Breast epithelium (tissue), 3 donors: ENCODE measurements around the gene QRFP.

Experiments used
- POLR2AphosphoS5 ChIP-seq, 3 donors: sonication (generic); formaldehyde crosslinking; IDR thresholded peaks; one replicate each; pipeline ENCODE4 v1.6.1; 2017; ENCODE audit warnings: antibody characterized with exemption in 3 of 3
- TF ChIP-seq, protein P1 (sequence below), 3 donors: fragments of 450-650 bp; IDR thresholded peaks; one replicate each; pipeline ENCODE4 v1.5.1; 2016 to 2017; ENCODE audit warnings: antibody characterized with exemption in 3 of 3, mild to moderate bottlenecking in 3 of 3, moderate library complexity in 3 of 3

DNA sequence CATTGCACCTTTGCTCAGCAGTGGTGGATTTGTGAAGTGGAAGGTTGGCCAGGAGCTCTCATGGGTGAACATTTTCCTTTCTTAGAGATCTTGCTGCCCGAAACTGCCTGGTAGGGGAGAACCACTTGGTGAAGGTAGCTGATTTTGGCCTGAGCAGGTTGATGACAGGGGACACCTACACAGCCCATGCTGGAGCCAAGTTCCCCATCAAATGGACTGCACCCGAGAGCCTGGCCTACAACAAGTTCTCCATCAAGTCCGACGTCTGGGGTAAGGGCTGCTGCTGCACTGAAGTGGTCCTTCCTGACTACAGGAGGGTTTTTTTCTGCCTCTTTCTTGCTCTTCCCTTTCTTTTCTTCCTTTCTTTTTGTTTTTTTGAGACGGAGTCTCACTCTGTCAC, 21.8 kb downstream of the QRFP start:
- TF ChIP-seq, protein P1, sequence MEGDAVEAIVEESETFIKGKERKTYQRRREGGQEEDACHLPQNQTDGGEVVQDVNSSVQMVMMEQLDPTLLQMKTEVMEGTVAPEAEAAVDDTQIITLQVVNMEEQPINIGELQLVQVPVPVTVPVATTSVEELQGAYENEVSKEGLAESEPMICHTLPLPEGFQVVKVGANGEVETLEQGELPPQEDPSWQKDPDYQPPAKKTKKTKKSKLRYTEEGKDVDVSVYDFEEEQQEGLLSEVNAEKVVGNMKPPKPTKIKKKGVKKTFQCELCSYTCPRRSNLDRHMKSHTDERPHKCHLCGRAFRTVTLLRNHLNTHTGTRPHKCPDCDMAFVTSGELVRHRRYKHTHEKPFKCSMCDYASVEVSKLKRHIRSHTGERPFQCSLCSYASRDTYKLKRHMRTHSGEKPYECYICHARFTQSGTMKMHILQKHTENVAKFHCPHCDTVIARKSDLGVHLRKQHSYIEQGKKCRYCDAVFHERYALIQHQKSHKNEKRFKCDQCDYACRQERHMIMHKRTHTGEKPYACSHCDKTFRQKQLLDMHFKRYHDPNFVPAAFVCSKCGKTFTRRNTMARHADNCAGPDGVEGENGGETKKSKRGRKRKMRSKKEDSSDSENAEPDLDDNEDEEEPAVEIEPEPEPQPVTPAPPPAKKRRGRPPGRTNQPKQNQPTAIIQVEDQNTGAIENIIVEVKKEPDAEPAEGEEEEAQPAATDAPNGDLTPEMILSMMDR (IDR thresholded peaks at IDR 0.05) = no peak
- no peak for TF ChIP-seq POLR2AphosphoS5 (IDR thresholded peaks at IDR 0.05)
